Measurements from ENCODE around the gene CDK15.

DNA sequence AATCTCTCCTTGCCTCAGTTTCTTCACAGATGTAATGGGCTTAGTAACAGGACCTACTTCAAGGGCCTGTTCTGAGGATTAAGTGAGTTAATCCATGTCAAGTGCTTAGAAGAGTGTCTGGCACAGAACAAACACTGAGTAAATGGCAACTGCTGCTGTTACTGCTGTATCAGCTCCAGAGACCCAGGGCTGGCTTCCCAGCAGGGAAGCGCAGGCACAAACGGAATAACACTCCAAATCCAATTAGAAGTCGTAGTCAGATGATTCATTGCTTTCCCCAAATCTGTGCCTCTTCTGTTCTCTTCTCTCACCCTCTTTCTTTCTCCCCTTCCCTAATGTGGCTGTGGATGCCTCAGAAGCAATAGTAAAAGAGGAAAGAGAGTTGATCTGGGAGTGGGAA, 126.2 kb downstream of the CDK15 start:
- TF ChIP-seq, protein P1, sequence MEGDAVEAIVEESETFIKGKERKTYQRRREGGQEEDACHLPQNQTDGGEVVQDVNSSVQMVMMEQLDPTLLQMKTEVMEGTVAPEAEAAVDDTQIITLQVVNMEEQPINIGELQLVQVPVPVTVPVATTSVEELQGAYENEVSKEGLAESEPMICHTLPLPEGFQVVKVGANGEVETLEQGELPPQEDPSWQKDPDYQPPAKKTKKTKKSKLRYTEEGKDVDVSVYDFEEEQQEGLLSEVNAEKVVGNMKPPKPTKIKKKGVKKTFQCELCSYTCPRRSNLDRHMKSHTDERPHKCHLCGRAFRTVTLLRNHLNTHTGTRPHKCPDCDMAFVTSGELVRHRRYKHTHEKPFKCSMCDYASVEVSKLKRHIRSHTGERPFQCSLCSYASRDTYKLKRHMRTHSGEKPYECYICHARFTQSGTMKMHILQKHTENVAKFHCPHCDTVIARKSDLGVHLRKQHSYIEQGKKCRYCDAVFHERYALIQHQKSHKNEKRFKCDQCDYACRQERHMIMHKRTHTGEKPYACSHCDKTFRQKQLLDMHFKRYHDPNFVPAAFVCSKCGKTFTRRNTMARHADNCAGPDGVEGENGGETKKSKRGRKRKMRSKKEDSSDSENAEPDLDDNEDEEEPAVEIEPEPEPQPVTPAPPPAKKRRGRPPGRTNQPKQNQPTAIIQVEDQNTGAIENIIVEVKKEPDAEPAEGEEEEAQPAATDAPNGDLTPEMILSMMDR (IDR thresholded peaks at IDR 0.05): no peak
- TF ChIP-seq ZNF263 (CRISPR knock-in tag; IDR thresholded peaks at IDR 0.05; ENCODE audit: low read depth): no peak
- TF ChIP-seq, protein P2, sequence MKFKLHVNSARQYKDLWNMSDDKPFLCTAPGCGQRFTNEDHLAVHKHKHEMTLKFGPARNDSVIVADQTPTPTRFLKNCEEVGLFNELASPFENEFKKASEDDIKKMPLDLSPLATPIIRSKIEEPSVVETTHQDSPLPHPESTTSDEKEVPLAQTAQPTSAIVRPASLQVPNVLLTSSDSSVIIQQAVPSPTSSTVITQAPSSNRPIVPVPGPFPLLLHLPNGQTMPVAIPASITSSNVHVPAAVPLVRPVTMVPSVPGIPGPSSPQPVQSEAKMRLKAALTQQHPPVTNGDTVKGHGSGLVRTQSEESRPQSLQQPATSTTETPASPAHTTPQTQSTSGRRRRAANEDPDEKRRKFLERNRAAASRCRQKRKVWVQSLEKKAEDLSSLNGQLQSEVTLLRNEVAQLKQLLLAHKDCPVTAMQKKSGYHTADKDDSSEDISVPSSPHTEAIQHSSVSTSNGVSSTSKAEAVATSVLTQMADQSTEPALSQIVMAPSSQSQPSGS (CRISPR knock-in tag; IDR thresholded peaks at IDR 0.05; ENCODE audit: borderline replicate concordance, low read depth): no peak
- TF ChIP-seq TCF7 (CRISPR knock-in tag; IDR thresholded peaks at IDR 0.05; ENCODE audit: low read depth): no peak
- TF ChIP-seq, protein P3, sequence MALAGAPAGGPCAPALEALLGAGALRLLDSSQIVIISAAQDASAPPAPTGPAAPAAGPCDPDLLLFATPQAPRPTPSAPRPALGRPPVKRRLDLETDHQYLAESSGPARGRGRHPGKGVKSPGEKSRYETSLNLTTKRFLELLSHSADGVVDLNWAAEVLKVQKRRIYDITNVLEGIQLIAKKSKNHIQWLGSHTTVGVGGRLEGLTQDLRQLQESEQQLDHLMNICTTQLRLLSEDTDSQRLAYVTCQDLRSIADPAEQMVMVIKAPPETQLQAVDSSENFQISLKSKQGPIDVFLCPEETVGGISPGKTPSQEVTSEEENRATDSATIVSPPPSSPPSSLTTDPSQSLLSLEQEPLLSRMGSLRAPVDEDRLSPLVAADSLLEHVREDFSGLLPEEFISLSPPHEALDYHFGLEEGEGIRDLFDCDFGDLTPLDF (CRISPR knock-in tag; IDR thresholded peaks at IDR 0.05): no peak
- TF ChIP-seq, protein P4, sequence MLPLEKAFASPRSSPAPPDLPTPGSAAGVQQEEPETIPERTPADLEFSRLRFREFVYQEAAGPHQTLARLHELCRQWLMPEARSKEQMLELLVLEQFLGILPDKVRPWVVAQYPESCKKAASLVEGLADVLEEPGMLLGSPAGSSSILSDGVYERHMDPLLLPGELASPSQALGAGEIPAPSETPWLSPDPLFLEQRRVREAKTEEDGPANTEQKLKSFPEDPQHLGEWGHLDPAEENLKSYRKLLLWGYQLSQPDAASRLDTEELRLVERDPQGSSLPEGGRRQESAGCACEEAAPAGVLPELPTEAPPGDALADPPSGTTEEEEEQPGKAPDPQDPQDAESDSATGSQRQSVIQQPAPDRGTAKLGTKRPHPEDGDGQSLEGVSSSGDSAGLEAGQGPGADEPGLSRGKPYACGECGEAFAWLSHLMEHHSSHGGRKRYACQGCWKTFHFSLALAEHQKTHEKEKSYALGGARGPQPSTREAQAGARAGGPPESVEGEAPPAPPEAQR (CRISPR knock-in tag; IDR thresholded peaks at IDR 0.05): no peak
- TF ChIP-seq NR3C1 (CRISPR knock-in tag; conservative IDR thresholded peaks at IDR 0.05; ENCODE audit: low read depth): no peak
- TF ChIP-seq, protein P5, sequence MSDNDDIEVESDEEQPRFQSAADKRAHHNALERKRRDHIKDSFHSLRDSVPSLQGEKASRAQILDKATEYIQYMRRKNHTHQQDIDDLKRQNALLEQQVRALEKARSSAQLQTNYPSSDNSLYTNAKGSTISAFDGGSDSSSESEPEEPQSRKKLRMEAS (CRISPR knock-in tag; IDR thresholded peaks at IDR 0.05): no peak
- no peak for TF ChIP-seq TEAD1 (CRISPR knock-in tag; IDR thresholded peaks at IDR 0.05)
- TF ChIP-seq, protein P6, sequence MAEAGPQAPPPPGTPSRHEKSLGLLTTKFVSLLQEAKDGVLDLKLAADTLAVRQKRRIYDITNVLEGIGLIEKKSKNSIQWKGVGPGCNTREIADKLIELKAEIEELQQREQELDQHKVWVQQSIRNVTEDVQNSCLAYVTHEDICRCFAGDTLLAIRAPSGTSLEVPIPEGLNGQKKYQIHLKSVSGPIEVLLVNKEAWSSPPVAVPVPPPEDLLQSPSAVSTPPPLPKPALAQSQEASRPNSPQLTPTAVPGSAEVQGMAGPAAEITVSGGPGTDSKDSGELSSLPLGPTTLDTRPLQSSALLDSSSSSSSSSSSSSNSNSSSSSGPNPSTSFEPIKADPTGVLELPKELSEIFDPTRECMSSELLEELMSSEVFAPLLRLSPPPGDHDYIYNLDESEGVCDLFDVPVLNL (CRISPR knock-in tag; IDR thresholded peaks at IDR 0.05; ENCODE audit: borderline replicate concordance, low read depth): no peak
- TF ChIP-seq, protein P7, sequence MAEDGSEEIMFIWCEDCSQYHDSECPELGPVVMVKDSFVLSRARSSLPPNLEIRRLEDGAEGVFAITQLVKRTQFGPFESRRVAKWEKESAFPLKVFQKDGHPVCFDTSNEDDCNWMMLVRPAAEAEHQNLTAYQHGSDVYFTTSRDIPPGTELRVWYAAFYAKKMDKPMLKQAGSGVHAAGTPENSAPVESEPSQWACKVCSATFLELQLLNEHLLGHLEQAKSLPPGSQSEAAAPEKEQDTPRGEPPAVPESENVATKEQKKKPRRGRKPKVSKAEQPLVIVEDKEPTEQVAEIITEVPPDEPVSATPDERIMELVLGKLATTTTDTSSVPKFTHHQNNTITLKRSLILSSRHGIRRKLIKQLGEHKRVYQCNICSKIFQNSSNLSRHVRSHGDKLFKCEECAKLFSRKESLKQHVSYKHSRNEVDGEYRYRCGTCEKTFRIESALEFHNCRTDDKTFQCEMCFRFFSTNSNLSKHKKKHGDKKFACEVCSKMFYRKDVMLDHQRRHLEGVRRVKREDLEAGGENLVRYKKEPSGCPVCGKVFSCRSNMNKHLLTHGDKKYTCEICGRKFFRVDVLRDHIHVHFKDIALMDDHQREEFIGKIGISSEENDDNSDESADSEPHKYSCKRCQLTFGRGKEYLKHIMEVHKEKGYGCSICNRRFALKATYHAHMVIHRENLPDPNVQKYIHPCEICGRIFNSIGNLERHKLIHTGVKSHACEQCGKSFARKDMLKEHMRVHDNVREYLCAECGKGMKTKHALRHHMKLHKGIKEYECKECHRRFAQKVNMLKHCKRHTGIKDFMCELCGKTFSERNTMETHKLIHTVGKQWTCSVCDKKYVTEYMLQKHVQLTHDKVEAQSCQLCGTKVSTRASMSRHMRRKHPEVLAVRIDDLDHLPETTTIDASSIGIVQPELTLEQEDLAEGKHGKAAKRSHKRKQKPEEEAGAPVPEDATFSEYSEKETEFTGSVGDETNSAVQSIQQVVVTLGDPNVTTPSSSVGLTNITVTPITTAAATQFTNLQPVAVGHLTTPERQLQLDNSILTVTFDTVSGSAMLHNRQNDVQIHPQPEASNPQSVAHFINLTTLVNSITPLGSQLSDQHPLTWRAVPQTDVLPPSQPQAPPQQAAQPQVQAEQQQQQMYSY (CRISPR knock-in tag; IDR thresholded peaks at IDR 0.05): no peak
- TF ChIP-seq, protein P8, sequence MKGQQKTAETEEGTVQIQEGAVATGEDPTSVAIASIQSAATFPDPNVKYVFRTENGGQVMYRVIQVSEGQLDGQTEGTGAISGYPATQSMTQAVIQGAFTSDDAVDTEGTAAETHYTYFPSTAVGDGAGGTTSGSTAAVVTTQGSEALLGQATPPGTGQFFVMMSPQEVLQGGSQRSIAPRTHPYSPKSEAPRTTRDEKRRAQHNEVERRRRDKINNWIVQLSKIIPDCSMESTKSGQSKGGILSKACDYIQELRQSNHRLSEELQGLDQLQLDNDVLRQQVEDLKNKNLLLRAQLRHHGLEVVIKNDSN (CRISPR knock-in tag; IDR thresholded peaks at IDR 0.05): no peak
- TF ChIP-seq, protein P9, sequence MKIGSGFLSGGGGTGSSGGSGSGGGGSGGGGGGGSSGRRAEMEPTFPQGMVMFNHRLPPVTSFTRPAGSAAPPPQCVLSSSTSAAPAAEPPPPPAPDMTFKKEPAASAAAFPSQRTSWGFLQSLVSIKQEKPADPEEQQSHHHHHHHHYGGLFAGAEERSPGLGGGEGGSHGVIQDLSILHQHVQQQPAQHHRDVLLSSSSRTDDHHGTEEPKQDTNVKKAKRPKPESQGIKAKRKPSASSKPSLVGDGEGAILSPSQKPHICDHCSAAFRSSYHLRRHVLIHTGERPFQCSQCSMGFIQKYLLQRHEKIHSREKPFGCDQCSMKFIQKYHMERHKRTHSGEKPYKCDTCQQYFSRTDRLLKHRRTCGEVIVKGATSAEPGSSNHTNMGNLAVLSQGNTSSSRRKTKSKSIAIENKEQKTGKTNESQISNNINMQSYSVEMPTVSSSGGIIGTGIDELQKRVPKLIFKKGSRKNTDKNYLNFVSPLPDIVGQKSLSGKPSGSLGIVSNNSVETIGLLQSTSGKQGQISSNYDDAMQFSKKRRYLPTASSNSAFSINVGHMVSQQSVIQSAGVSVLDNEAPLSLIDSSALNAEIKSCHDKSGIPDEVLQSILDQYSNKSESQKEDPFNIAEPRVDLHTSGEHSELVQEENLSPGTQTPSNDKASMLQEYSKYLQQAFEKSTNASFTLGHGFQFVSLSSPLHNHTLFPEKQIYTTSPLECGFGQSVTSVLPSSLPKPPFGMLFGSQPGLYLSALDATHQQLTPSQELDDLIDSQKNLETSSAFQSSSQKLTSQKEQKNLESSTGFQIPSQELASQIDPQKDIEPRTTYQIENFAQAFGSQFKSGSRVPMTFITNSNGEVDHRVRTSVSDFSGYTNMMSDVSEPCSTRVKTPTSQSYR (CRISPR knock-in tag; IDR thresholded peaks at IDR 0.05): no peak
- TF ChIP-seq, protein P10, sequence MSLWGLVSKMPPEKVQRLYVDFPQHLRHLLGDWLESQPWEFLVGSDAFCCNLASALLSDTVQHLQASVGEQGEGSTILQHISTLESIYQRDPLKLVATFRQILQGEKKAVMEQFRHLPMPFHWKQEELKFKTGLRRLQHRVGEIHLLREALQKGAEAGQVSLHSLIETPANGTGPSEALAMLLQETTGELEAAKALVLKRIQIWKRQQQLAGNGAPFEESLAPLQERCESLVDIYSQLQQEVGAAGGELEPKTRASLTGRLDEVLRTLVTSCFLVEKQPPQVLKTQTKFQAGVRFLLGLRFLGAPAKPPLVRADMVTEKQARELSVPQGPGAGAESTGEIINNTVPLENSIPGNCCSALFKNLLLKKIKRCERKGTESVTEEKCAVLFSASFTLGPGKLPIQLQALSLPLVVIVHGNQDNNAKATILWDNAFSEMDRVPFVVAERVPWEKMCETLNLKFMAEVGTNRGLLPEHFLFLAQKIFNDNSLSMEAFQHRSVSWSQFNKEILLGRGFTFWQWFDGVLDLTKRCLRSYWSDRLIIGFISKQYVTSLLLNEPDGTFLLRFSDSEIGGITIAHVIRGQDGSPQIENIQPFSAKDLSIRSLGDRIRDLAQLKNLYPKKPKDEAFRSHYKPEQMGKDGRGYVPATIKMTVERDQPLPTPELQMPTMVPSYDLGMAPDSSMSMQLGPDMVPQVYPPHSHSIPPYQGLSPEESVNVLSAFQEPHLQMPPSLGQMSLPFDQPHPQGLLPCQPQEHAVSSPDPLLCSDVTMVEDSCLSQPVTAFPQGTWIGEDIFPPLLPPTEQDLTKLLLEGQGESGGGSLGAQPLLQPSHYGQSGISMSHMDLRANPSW (CRISPR knock-in tag; conservative IDR thresholded peaks at IDR 0.05; ENCODE audit: low read depth): no peak

Measured in WTC11 (cell line).